Fibroblast of skin of right quadriceps (primary cell): ENCODE results near the gene TRIM43.
"Not testable (repeated sequence)": the region's sequence is repeated elsewhere in the genome, so short reads cannot be mapped to it uniquely, and the experiment has no call there.

ENCODE experiments used
- DNase-seq: peaks from one replicate; pipeline ENCODE4 v3.0.0-alpha.2; 2013

Gene TRIM43

DNA sequence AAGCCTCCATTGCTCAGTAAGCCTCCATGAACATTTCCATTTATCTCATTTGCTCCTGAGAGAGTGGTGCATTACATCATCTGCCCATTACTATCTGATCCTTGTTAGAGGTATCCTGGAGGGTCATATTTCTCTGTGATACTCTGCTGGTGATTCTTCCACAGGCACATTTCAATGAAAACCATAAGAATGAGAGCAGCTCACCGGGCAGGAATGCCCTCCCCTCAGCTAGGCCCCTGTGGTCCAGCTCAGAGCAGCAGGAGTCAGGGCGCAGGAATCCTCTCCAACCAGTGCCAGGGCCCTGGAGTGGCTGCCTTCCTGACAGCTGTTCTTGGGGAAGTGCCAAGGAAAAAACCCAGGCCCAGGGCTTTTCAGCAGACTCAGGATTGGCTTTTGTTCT, 50.0 kb downstream of the TRIM43 start:
- peak; percentile 86 for DNase-seq

DNA sequence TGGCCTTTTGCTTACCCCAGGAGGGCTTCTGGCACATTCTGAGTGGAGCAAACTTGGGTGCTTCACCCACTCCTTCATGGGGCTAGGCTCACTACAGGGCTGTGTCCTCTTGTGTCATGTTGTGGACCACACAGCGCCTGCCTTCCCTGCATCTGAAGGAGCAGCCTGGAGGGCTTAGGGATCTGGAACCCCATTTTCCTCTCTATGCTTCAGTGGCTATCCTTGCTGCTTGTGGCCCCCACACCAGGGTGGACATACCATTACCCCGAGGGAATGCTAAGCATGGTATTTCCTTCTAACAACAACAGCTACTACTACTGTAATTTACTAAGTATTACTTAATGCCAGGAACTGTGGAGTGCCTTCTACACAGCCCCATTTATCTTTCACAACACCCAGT, 50.6 kb downstream of the TRIM43 start:
- not testable (repeated sequence) for DNase-seq

DNA sequence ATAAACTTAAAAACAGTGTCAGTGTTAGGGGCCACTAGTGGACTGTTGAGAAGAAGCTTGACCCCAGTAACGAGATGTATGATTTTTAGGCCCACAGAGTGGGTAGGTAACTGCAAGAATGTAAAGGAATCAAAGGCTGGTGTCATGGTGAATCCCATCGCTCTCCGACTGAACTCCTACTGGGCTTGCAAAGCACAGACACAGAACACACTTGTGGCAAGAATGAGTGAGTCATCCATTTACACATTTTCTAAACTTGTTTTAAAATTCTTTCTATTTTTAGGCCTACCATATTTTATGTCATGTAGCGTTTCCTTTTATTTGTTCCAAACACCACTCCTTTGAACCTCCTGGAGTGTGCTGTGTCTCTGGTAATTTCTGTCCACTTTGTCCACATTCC, 51.1 kb downstream of the TRIM43 start:
- not testable (repeated sequence) for DNase-seq

DNA sequence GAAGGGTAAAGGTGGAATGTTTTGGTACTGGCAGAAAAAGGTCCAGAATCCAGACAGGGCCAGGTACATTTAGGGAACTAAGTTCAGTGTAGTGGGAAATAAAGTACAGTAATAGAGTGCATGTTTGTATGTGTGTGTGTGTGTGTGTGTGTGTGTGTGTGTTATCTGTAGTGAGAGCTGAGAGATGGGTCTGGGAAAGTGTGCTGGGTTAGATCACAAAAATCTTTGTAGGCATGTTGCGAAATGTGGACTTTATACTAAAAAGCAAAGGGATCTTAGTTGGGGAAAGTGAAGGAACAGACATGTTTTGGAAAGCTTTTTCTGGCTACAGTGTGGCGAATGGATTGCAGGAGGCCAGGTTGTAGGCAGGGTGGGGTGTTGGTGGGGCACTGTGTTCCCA, 53.5 kb downstream of the TRIM43 start:
- DNase-seq = not testable (repeated sequence)

DNA sequence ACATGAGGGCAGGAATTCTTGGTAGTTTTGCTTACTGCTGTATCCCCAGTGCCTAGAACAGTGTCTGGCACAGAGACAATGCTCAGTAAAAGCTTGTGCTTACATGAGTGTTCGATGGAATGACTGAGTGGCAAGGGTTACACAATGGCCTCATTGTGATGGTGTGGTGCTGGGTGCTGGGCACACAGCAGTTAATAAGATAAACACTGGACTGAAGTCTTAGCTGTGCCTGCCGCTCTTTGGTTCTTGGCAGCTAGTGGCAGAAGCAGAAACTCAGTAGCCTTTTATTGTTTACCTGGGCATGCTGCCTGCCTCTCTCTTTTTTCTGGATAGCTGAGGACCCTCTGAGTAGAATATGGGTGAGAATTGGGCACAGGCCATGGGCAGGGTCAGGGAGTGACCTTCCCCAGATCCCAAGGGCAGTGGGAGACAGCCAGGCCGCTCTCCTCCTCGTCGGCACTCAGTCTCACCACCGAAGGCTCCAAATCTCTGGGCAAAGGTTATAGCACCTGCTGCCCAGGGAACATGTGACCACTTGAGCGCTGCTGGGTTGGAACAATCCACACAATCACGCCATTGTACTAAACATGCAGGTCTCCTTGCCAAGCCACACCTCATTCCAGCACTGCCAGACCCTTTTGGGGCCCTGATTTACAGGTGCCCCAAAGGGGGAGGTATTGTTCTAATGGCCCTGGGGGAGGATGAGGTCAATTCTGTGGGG, 54.6 kb downstream of the TRIM43 start:
- not testable (repeated sequence) for DNase-seq

DNA sequence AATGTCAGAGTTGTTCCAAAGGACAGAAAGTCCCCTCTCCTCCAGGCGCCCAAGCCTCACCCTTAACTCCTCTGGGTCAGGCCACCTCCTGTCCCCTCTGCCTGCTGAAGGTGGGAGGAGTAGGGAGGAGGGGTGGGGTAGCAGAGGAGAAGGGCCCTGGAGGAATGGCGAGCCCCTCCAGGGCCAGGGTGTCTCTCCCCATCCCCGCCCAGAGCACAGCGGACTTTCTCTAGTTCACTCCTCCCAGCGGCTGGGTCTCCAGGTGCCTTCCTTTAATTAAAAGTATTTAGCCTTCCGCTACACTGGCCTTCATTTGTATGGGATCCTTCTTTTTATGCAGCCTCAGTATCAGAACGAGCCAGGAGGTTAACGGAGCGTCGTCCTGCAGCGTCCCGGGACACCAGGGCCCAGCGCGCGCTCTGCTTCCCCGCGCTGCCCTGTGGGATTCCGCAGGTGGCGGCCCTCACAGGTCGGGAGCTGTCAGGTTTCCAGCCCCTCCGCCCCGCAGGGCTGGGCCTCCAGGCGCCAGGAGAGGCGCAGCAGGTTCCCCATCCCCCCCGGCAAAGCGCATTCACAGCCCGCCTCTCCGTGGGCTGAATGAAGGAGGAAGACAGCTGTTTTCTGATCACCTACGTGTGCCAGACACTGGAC, 57.2 kb downstream of the TRIM43 start:
- not testable (repeated sequence) for DNase-seq
